ENCODE measurements around the gene RBM12. TPM values are rescaled to one million over a fixed set of nuclear protein-coding genes. Genes with fewer than 3 reads are reported as not detected.
"Not testable (repeated sequence)": the region's sequence is repeated elsewhere in the genome, so short reads cannot be mapped to it uniquely, and the experiment has no call there.

Gene RBM12
- polyA plus RNA-seq, 5 donors = 70.9 to 106 (median 88.4) TPM

DNA sequence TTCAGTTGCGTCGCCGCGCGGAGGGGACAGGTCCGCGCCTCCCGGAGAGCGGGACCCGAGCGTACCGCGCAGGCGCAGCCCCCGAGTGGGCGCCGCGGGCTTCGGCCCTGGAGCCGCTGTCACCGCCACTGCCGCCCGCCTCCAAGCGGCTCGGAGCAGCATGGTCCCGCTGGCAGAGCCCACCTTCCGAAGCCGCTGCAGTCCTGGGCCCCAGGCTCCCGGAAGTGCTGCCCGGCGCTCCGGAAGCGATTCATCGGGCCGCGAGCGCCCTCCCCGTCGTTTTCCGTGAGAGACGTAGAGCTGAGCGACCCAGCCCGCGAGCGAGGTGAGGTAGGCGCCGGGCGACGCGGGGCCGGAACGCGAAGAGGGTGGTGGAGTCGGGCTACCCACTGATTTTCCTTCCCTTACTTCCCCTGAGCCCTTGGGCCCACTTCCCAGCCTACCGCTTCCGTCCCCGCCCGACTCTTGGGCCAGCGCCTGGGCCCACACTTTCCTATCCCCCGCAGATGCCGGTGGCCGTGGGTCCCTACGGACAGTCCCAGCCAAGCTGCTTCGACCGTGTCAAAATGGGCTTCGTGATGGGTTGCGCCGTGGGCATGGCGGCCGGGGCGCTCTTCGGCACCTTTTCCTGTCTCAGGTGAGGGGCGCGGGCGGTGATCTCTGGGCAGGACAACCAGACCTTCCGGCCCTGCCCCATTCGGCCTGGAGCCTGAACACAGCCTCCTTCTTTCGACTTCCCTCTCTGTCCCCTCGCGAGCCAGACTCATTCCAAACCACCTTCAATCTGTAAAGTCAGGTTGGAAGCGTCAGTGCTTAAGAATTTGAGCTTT, 34.6 kb upstream of the RBM12 start, which contains the start of the genes NFS1 and ROMO1:
TSS of gene NFS1 (minus strand) at position 226 of the 830 bp plus-strand sequence. CDS start at position 162, 64 bp downstream.
TSS of gene ROMO1 (plus strand) at position 279 of the 830 bp plus-strand sequence. CDS start at position 507, 228 bp downstream.
- DNase-seq = peak; percentile 85 to 87

DNA sequence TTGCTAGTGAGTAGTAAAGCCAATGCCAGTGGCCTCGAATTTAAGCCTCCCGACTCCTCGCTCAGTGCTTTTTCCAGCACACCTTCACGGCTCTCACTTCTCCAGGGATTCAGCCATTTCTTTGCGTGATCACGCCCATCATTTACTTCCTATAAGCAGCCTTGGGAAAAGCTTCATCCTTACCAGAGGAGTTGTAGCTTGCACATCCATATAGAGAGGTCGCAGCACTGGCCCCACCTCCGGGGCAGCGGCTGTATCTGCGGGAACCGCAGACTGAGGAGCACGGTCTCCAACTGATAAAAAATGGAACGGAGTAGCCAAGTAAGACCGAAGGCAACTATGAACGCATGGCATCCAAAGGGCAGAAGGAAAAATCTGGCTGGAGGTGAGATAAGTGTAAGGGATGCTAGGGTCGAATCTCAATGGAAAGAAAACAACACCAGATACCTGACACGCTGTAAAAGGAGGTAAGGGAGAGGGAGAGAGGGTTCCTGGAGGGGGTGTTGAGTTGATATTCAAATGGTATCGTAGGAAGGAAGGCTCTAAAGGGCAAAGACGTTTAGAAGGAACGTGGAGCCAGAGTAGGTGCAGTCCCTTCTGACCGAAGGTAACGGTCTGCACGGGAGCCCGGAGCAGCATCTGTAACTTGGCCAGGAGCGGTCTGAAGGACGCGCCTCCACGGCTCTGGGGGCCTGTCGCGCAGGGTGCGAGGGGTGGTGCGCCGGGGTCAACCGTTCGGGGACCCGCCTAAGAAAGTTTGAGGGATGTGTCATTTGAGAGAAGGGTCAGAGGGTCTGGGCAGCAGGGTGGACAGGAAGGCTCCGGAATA, 33.8 kb upstream of the RBM12 start:
- DNase-seq = peak in 1 of 2 donors; percentile 5

DNA sequence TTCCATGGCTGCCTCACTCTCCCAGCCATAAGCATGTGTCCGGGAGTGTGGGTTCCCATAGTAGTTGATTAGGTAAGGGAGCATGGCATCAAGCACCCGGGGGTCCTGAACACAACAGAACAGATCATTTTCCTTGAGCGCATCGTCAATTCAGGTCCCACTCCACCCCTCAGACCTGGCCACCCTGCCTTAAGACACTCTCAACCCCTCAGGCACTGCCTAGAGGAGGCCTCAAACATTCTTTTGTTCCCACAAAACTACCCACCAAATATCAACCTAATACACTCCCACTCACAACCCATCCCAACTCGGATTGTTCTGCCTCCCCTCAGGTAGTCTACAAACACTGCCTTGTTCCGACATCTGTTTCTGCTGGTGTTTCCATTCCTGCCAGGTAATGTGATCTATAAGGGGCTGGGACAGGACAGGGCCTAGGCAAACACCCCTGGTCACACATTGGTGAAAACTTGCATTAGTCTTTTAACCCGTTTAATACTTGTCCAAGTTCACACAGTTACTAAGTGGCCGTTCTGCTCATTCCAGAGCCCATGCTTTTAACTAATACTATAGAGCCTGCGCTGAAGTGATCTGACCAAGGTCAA, 33.1 kb upstream of the RBM12 start:
- DNase-seq = no peak

DNA sequence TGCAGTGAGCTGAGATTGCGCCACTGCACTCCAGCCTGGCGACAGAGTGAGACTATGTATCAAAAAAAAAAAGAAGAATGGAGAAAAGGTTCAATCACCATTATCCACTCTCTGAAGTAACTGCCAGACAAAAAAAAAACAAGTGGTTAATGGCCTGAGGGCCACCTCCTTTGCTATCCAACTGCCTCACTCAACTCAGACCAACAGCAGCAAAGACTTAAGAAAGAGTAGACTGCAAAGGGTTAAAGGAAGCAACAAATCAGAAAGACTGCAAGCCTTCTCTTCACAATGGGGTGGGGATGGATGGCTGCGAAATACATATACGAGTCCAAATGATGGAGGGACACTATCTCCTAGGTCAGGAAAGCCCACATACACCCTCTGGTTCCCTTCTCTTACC, 31.3 kb upstream of the RBM12 start:
- no peak for DNase-seq

DNA sequence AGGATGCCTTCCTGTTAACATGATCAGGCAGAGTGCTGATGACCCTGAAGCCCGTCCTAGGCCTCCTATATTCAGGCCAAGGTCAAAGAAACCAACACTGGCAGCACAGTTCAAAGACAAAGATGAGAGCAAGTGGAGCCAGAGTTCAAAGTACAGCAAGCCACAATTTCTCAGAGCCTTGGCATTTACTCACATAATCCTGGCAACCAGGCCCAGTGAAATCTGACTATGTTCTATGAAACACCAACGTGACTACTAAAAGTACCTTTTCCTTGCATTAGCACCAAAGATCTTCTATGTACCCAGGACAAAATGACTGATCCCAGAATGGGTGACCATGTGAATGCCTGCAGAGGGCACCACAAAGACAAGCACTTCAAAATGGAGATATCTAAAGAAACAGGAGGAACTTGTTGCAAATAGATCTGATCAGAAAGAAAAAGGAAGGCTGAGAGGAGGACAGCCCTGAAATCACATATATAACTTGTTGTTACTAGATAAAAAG, 30.6 kb upstream of the RBM12 start:
- no peak for DNase-seq

DNA sequence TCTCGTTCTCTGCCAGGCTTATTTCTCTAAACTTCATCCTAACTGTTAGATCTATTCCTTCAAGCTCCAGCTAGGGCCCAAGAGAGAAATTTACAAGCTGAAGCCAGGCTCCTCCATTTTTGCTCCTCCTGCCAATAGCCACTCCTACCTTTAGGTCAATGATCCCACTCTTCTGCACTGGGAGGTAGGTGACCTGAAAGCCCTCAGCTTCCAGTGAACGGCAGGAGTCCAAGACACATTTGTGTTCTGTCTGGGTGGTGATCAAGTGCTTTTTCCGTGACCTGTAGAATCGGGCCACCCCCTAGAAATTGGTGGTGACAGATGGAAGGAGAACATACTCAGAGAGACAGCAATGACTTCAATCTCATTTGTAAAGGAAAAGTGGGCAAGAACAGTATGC, 25.6 kb upstream of the RBM12 start:
- DNase-seq = no peak

DNA sequence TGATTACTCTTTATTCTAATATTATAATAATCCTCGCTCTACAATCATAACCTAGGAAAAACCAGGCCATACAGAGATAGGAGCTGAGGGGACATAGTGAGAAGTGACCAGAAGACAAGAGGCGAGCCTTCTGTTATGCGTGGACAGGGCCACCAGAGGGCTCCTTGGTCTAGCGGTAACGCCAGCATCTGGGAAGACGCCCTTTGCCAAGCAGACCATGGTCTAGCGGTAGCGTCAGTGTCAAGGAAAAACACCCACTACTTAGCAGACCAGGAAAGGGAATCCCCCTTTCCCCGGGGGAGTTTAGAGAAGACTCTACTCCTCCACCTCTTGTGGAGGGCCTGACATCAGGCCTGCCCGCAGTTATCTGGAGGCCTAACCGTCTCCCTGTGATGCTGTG, 22.2 kb upstream of the RBM12 start:
- DNase-seq = not testable (repeated sequence)

DNA sequence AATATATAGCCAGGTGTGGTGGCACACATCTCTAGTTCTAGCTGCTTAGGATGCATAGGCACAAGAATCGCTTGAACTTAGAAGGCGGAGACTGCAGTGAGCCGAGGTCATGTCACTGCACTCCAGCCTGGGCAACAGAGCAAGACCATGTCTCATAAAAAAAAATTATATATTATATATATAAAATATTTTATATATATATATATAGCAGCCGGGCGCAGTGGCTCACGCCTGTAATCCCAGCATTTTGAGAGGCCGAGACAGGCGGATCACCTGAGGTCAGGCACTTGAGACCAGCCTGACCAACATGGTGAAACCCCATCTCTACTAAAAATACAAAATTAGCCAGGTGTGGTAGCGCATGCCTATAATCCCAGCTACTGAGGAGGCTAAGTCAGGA, 20.7 kb upstream of the RBM12 start:
- not testable (repeated sequence) for DNase-seq

DNA sequence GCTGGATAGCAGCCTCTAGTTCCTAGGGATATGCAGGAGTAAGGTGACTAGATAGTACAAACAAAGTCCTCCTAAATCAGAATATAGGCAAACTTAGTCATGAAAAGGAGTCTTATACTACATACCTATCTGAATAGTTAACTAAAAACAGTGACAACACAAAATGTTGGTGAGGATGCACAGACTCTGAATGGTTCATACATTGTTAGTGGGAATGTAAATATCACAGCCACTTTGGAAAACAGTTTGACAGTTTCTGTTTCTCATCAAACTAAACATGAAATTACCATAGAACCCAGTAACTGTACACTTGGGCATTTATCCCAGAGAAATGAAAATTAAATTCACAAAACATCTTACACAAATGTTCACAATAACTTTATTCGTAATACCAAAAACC, 17.3 kb upstream of the RBM12 start:
- DNase-seq = no peak

DNA sequence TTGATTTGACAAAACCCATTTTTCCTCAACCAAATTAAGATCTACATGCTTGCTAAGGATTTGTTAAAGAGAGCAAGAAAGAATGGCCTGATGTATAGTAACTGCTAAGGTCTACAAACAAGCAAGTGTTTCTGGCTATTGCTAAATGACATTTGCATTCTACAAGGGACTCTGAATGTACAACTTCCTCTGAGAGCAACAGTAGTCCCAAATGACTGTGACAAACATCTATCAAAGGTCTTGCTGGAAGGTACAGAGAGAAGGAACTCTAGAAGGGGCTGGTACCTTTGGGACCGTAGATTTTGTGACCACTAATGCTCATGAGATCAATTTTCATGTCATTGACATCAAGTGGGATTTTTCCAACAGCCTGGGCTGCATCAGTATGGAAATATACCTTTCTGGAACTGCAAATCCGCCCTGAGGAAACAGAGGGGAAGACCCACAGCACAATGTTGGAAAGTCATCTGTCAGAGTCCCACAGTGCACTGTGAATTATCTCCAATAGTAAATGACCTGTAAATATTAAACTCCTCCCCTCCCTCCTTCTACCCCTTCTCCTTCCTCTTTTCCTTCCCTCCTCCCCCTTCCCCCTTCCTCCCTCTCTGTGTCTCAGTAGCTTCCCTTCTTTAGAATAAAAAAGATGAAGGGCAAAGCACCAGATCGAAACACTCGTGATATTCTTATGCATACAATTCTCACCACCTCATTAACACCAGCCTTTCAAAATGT, 15.9 kb upstream of the RBM12 start:
- no peak for DNase-seq

DNA sequence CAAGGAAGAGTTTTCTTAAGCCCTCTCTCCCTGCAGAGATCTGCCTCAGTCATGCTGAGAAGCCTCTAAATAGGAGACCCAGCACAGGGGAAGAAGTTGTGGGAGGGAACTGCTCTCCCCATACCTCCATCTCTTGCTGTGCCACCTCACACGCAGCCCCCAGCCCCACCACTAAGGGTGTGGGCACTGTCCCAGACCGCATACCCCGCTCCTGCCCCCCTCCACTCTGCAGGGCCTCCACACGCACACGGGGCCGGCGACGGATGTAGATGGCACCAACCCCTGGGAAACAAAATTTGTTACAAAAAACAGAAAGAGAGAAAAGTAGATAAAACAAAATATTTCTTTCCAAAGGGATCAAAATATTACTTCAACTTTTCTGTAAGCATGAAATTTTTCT, 10.2 kb upstream of the RBM12 start:
- DNase-seq = no peak

DNA sequence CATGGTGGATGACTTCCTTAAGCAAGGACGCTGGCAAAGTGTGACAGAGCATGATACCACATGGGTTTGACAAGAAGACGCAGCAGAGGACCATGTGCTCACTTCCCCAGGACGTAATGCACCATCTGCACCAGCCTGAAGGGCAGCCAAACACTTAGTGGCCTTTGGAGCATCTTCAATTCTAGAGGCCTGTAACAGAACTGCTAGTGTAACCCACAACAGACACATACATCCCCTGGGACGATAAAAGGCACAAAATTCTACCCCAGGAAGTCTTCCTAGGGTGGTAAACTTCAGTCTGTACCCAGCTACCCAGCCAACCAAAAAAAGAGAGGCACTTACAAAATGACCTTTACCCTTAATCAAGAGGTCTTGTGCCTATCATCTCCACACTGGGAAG, 9.2 kb upstream of the RBM12 start:
- no peak for DNase-seq

DNA sequence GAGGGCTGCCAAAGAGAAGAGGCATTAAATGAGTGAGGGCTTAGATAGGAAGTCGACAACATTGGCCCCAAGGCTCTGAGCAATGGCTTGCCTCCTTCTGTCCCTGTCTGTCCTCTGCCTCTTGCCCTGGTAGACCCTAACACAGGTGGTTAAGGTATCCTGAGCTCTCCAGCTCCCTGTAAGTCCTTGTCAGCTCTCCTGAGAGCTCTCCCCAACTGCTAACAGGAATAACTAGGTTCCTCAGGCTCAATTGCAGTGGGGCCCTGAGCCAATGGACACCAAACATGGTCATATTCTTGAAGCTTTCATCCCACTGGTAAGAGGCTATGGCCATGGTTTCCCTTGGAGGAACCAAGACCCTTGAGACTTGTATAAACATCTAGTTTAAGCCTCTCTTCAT, 5.0 kb upstream of the RBM12 start:
- DNase-seq = no peak

DNA sequence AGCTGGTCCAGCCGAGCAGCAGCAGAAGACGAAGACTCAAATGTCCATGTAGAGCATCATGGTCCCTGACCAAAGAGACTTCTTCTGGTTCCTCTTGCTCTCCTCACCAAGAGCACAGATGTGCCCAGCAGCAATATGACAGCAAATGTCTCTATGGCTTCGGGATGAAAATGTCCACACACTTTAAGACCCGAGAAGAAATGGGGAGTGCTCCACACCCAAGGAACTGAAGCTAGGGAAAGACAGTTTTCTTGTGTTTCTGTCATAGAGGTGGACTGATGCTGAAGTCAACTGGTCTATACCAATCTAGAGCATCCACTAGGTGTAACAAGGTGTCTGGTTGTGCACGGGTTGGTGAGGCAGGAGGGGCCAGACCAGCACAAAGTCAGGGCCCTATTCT, 4.5 kb upstream of the RBM12 start:
- DNase-seq = no peak

DNA sequence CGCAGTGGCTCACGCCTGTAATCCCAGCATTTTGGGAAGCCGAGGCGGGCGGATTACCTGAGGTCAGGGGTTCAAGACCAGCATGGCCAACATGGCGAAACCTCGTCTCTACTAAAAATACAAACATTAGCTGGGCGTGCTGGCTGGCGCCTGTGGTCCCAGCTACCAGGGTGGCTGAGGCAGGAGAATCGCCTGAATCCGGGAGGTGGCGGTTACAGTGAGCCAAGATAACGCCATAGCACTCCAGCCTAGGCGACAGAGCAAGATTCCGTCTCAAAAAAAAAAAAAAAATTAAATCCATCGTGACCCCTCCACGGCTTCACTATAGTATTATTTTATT, 1.2 kb upstream of the RBM12 start:
- no peak for DNase-seq

DNA sequence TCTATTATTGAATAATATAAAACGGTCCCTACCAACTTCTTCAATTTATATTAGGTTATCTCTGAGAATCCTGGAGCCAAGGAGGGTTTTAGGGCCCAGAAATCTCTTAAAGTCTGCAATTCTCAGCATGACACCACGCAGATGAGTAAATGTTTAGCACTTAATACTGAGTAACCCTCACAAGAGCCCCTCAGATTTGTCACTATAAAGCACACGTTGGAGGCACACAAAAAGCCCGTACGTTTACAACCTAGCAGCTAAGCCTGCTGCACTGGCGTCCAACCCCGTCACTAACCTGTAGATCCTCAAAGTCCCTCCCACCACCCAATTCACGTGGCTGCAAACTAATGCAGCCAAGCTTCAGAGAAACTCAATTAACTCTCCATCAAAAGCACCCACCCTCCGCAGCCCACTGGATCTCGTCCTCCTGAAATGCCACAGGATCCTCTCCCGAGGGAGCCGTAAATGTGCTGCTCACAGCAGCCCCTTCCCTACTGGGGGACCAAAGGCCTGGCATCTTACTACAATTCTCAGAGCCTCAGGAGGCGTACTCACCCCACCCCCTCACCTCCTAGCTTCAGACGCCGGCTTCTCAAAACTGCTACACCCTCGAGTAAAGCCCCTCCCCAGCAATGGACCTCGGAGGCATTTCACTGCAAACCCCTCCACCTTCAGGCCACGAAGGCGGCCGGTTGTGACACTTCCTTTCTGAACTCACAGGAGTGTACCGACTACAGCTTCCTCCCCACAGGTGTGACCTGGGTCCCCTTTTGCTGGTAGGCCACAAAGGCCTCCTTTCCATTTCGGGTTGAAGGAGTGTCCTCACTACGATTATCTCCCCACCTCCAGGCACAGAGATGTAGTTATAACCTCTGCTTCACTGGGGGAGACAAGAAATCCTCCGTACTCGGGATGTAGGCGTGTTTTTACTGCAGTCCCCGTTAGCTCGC, 909 bp downstream of the RBM12 start:
- DNase-seq = peak; percentile 48 to 56

DNA sequence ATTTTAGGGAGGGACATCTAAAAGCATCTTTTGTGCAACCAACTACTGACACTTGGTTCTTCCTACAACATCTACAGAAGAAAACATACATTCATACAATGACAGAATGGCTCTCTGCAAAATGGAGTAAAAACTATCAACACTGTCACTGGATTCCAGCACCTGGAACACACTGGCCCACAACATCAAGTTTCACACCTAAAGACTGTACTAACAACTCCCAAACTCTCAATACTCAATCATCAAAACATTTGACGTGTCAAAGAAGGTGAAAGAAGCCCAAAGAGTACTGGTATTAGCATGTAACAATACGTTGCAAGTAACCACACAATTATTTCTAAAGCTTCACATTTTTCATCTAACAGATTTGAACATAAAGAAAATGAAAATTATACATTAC, 2.1 kb downstream of the RBM12 start:
- DNase-seq = no peak

DNA sequence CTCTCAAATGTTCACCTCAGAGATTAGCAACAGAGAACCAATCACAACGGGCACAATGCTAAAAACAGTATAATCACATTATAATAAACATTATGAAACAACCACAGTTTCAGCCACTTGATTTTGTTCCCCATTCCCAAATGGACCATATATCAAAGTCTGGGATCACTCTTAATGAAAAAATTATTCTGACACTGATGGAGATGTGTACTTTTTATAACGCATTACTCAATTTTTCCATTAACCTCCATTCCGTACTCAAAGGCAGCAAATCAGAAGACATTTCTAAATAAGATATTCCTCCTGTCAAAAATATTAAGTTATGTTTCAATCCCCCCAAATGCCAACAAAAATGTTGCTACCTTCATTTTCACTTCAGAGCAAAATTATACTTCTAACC, 2.8 kb downstream of the RBM12 start:
- no peak for DNase-seq

DNA sequence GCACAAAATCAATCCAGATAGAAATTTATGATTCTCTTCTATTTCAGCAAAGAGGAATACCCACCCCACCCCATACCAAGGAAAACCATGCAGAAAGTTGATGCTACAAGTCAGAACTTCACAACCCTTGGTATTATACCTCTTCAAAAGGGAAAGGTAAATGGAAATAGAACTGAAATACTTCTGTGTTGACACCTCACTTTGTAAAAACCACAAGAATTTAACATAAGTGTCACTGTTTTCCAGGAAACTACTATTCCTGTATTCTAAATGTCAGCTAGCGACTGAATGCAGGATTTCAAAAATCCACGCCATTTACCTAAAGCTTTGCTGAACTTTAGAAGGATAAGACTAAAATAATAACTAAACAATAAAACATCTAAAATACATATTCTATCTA, 3.6 kb downstream of the RBM12 start:
- DNase-seq = no peak
